ENCODE data around the gene CNOT4.
"Not testable (repeated sequence)": the region's sequence is repeated elsewhere in the genome, so short reads cannot be mapped to it uniquely, and the experiment has no call there.

Gene CNOT4

GRCh38 chr7:135517060-135517459, 7.2 kb upstream of the CNOT4 start:
- in situ Hi-C loops (cut with HindIII; ENCODE audit: low sequenced_read_pairs) = loop anchor here (5.0 kb wide), 1 partner anchor 70 kb away; no protein-coding TSS in a partner anchor

- in situ Hi-C loops (cut with HindIII; ENCODE audit: low sequenced_read_pairs) = loop anchor here (5.0 kb wide), 1 partner anchor 72 kb away; no protein-coding TSS in a partner anchor
Measured at GRCh38 chr7:135514856-135515255, 5.0 kb upstream of the CNOT4 start.

GRCh38 chr7:135512135-135512887, 2.4 kb upstream of the CNOT4 start:
- in situ Hi-C loops (cut with HindIII; ENCODE audit: low sequenced_read_pairs) = no loop called here

- in situ Hi-C loops (cut with HindIII; ENCODE audit: low sequenced_read_pairs) = no loop called here
Measured at GRCh38 chr7:135510592-135511183, 786 bp upstream of the CNOT4 start.

GRCh38 chr7:135509589-135509838, 388 bp downstream of the CNOT4 start:
- in situ Hi-C loops (cut with HindIII; ENCODE audit: low sequenced_read_pairs) = loop anchor here (5.0 kb wide), 2 partner anchors 92 to 142 kb away; no protein-coding TSS in a partner anchor

GRCh38 chr7:135508883-135509588, 866 bp downstream of the CNOT4 start:
- in situ Hi-C loops (cut with HindIII; ENCODE audit: low sequenced_read_pairs) = loop anchor here (5.0 kb wide), 2 partner anchors 92 to 142 kb away; no protein-coding TSS in a partner anchor

GRCh38 chr7:135501402-135501801, 8.5 kb downstream of the CNOT4 start:
- in situ Hi-C loops (cut with HindIII; ENCODE audit: low sequenced_read_pairs) = no loop called here

GRCh38 chr7:135499818-135500217, 10.1 kb downstream of the CNOT4 start:
- in situ Hi-C loops (cut with HindIII; ENCODE audit: low sequenced_read_pairs) = no loop called here

- in situ Hi-C loops (cut with HindIII; ENCODE audit: low sequenced_read_pairs) = not testable (repeated sequence)
Measured at GRCh38 chr7:135497161-135497560, 12.7 kb downstream of the CNOT4 start.

GRCh38 chr7:135493362-135493761, 16.5 kb downstream of the CNOT4 start:
- in situ Hi-C loops (cut with HindIII; ENCODE audit: low sequenced_read_pairs) = no loop called here

GRCh38 chr7:135492151-135492550, 17.8 kb downstream of the CNOT4 start:
- in situ Hi-C loops (cut with HindIII; ENCODE audit: low sequenced_read_pairs) = no loop called here

- in situ Hi-C loops (cut with HindIII; ENCODE audit: low sequenced_read_pairs) = no loop called here
Measured at GRCh38 chr7:135490783-135491182, 19.1 kb downstream of the CNOT4 start.

GRCh38 chr7:135489791-135490190, 20.1 kb downstream of the CNOT4 start:
- in situ Hi-C loops (cut with HindIII; ENCODE audit: low sequenced_read_pairs) = no loop called here

- in situ Hi-C loops (cut with HindIII; ENCODE audit: low sequenced_read_pairs) = no loop called here
Measured at GRCh38 chr7:135486261-135486920, 23.5 kb downstream of the CNOT4 start.

- in situ Hi-C loops (cut with HindIII; ENCODE audit: low sequenced_read_pairs) = no loop called here
Measured at GRCh38 chr7:135481598-135481979, 28.3 kb downstream of the CNOT4 start.

GRCh38 chr7:135480966-135481597, 28.8 kb downstream of the CNOT4 start:
- in situ Hi-C loops (cut with HindIII; ENCODE audit: low sequenced_read_pairs) = no loop called here

GRCh38 chr7:135475521-135475920, 34.4 kb downstream of the CNOT4 start:
- in situ Hi-C loops (cut with HindIII; ENCODE audit: low sequenced_read_pairs) = no loop called here

GRCh38 chr7:135469705-135470104, 40.2 kb downstream of the CNOT4 start:
- in situ Hi-C loops (cut with HindIII; ENCODE audit: low sequenced_read_pairs) = not testable (repeated sequence)

GRCh38 chr7:135467207-135467711, 42.6 kb downstream of the CNOT4 start:
- in situ Hi-C loops (cut with HindIII; ENCODE audit: low sequenced_read_pairs) = no loop called here

GRCh38 chr7:135466442-135467206, 43.3 kb downstream of the CNOT4 start:
- in situ Hi-C loops (cut with HindIII; ENCODE audit: low sequenced_read_pairs) = no loop called here

All from endothelial cell of hepatic sinusoid (primary cell).